Measurements from ENCODE around the gene TTC39A. TPM values are rescaled to one million over a fixed set of nuclear protein-coding genes. Genes with fewer than 3 reads are reported as not detected.

Gene TTC39A
- total RNA-seq, result 0.28 and 0.74 TPM in 2 replicates

GRCh38 chr1:51330331-51331201 lies at the start of gene TTC39A:
Gene TTC39A (minus strand): TSS chr1:51330562. CDS start chr1:51330477, 85 bp downstream.

Other genes with a start within 250 kb of the TTC39A start
- gene C1orf185, start 228.3 kb downstream of the TTC39A start, total RNA-seq, result not detected in 2 replicates
- 99.7 and 170 TPM in 2 replicates for gene RNF11, start 94.3 kb downstream of the TTC39A start, total RNA-seq
- 52.5 and 53.5 TPM in 2 replicates for gene EPS15, start 188.7 kb upstream of the TTC39A start, total RNA-seq